IMR-90 (cell line): ENCODE results near the gene SH3BP4. TPM values are rescaled to one million over a fixed set of nuclear protein-coding genes. Genes with fewer than 3 reads are reported as not detected.

Experiments
- ATAC-seq: fragments of 200-7000 bp; cut with Tn5 transposase; 2 replicates; pipeline ENCODE4 v1.9.1; 2020; ENCODE audit warnings: low read depth, mild to moderate bottlenecking, moderate library complexity
- BruUV-seq: library from RNA; stranded (reverse); fragments of 400-500 nt; replicated peaks from 2 replicates; lab custom pipeline; 2021; lab: Mats Ljungman, UMichigan
- CTCF ChIA-PET: fragments of 300-600 bp; formaldehyde crosslinking; extraction: SDS; loops from one replicate; lab custom pipeline; 2021; ENCODE audit warnings: antibody characterized with exemption; lab: Yijun Ruan, JAX
- POLR2A ChIA-PET: fragments of 300-600 bp; sonication (Branson Sonifier 250); formaldehyde crosslinking; loops from one replicate; lab custom pipeline; 2022; ENCODE audit warnings: antibody characterized with exemption; ENCODE audit not compliant: unreplicated experiment; lab: Charles Lee
- DNase-seq: peaks from one replicate; pipeline ENCODE4 v3.0.0; 2013
- H2AFZ ChIP-seq: replicated peaks from 2 replicates; pipeline ENCODE3; 2013; ENCODE audit warnings: low read length, mild to moderate bottlenecking; ENCODE audit not compliant: poor library complexity
- H2AK5ac ChIP-seq: 2 replicates; pipeline ENCODE4 v1.6.1; 2013; ENCODE audit warnings: low read depth, low read length, inconsistent platforms
- H2AK9ac ChIP-seq: replicated peaks from 2 replicates; pipeline ENCODE3; 2013; ENCODE audit warnings: mild to moderate bottlenecking, low read depth, low read length, moderate library complexity; ENCODE audit not compliant: poor library complexity
- H2BK120ac ChIP-seq: 2 replicates; pipeline ENCODE4 v1.6.1; 2013; ENCODE audit warnings: low read depth, low read length, inconsistent platforms
- H2BK15ac ChIP-seq: 3 replicates; pipeline ENCODE4 v1.6.1; 2013; ENCODE audit warnings: low read depth, low read length, inconsistent platforms
- H2BK20ac ChIP-seq: 2 replicates; pipeline ENCODE4 v1.6.1; 2013; ENCODE audit warnings: low read depth, mild to moderate bottlenecking, inconsistent platforms, low read length, moderate library complexity
- H2BK5ac ChIP-seq: 2 replicates; pipeline ENCODE4 v1.6.1; 2013; ENCODE audit warnings: mild to moderate bottlenecking, low read depth, low read length, inconsistent platforms; ENCODE audit not compliant: poor library complexity, severe bottlenecking
- H3K14ac ChIP-seq: replicated peaks from 2 replicates; pipeline ENCODE4 v1.6.1; 2013; ENCODE audit warnings: low read depth, low read length, inconsistent platforms
- H3K18ac ChIP-seq: 2 replicates; pipeline ENCODE4 v1.6.1; 2013; ENCODE audit warnings: low read depth, low read length, control low read depth
- H3K23ac ChIP-seq: 2 replicates; pipeline ENCODE4 v1.6.1; 2013; ENCODE audit warnings: low read depth, low read length, inconsistent platforms
- H3K27ac ChIP-seq: 2 replicates; pipeline ENCODE4 v1.5.1; 2013; ENCODE audit warnings: mild to moderate bottlenecking, control low read depth, low read length; ENCODE audit not compliant: insufficient read depth
- H3K27me3 ChIP-seq: 2 replicates; pipeline ENCODE4 v1.6.1; 2013; ENCODE audit warnings: low read length; ENCODE audit not compliant: control insufficient read depth, insufficient read depth
- H3K36me3 ChIP-seq: 2 replicates; pipeline ENCODE4 v1.6.1; 2013; ENCODE audit warnings: low read length, mixed read lengths; ENCODE audit not compliant: control insufficient read depth, insufficient read depth
- H3K4ac ChIP-seq: 2 replicates; pipeline ENCODE4 v1.6.1; 2013; ENCODE audit warnings: low read depth, low read length, inconsistent platforms
- H3K4me1 ChIP-seq: 2 replicates; pipeline ENCODE4 v1.6.1; 2013; ENCODE audit warnings: low read length, mixed read lengths; ENCODE audit not compliant: control insufficient read depth, insufficient read depth
- H3K4me2 ChIP-seq: 2 replicates; pipeline ENCODE4 v1.6.1; 2013; ENCODE audit warnings: low read depth, mild to moderate bottlenecking, control low read depth, low read length, moderate library complexity
- H3K4me3 ChIP-seq: 2 replicates; pipeline ENCODE4 v1.5.1; 2013; ENCODE audit warnings: low read depth, mild to moderate bottlenecking, control low read depth, low read length, moderate library complexity; ENCODE audit not compliant: insufficient read depth
- H3K56ac ChIP-seq: 2 replicates; pipeline ENCODE4 v1.6.1; 2013; ENCODE audit warnings: low read length, inconsistent platforms; ENCODE audit not compliant: insufficient read depth; ENCODE audit errors: extremely low read depth
- H3K79me1 ChIP-seq, 2 experiments: 2 replicates each; pipeline ENCODE4 v1.6.1; 2013; ENCODE audit warnings: low read length in 2 of 2, inconsistent platforms in 1 of 2, low read depth in 1 of 2
- H3K9ac ChIP-seq: 2 replicates; pipeline ENCODE4 v1.6.1; 2013; ENCODE audit warnings: low read depth, low read length, control low read depth
- H3K9me1 ChIP-seq: 2 replicates; pipeline ENCODE4 v1.6.1; 2013; ENCODE audit warnings: low read length, inconsistent platforms; ENCODE audit not compliant: insufficient read depth
- H3K9me3 ChIP-seq: 2 replicates; pipeline ENCODE4 v1.6.1; 2013; ENCODE audit warnings: low read length; ENCODE audit not compliant: control insufficient read depth, insufficient read depth
- H4K20me1 ChIP-seq: 2 replicates; pipeline ENCODE4 v1.6.1; 2013; ENCODE audit warnings: low read length, inconsistent platforms; ENCODE audit not compliant: insufficient read depth
- H4K5ac ChIP-seq: 2 replicates; pipeline ENCODE4 v1.6.1; 2013; ENCODE audit warnings: mild to moderate bottlenecking, low read depth, low read length, control low read depth
- H4K8ac ChIP-seq, 2 experiments: 2 replicates each; pipeline ENCODE4 v1.6.1; 2013; ENCODE audit warnings: low read depth in 2 of 2, low read length in 2 of 2, control low read depth in 1 of 2, inconsistent platforms in 1 of 2
- H4K91ac ChIP-seq: 2 replicates; pipeline ENCODE4 v1.6.1; 2013; ENCODE audit warnings: low read depth, low read length, inconsistent platforms; ENCODE audit not compliant: insufficient read depth
- RAD21 ChIP-seq: IDR thresholded peaks from 2 replicates; pipeline ENCODE4 v1.6.1; 2012; ENCODE audit warnings: low read length, improper control_type of control experiment
- RFX5 ChIP-seq: IDR thresholded peaks from 2 replicates; pipeline ENCODE4 v1.8.0; 2012; ENCODE audit warnings: low read depth, mild to moderate bottlenecking, low read length, moderate library complexity
- WGBS, 2 experiments: methylation state at CpG; one replicate each; pipeline versions ENCODE4 v1.1.5 to v1.1.7; 2013; ENCODE audit warnings: missing lambda C conversion rate in 2 of 2; ENCODE audit not compliant: insufficient read length in 1 of 2; ENCODE audit errors: extremely low coverage in 2 of 2; 5-methylcytosine and 5-hydroxymethylcytosine counted together
- dilution Hi-C: fragments of 300-500 bp; cut with HindIII; formaldehyde crosslinking; loops from one replicate; pipeline ENCODE4 v1.14.3; 2018; ENCODE audit warnings: low sequenced_read_pairs; ENCODE audit not compliant: unreplicated experiment
- in situ Hi-C: fragments of 300-500 bp; cut with MboI; formaldehyde crosslinking; loops from 3 replicates; pipeline ENCODE4 v1.14.3; 2019; ENCODE audit warnings: low sequenced_read_pairs, inconsistent platforms, mixed read lengths
- intact Hi-C: fragments of 100-400 bp; cut with micrococcal nuclease; formaldehyde crosslinking; loops from 2 replicates; pipeline ENCODE4 v1.10.0; 2022
- polyA plus RNA-seq, 3 experiments: library from polyadenylated mRNA; depleted of rRNA; stranded (reverse); fragments of >200 nt; gene quantifications; 2 replicates each; pipeline ENCODE4 v1.2.3, GENCODE V29; 2012; ENCODE audit warnings: low replicate concordance in 1 of 3
- total RNA-seq: library from RNA; depleted of rRNA; stranded (reverse); fragments of >200 nt; gene quantifications from 2 replicates; pipeline ENCODE4 v1.2.3, GENCODE V29; 2012

The SH3BP4 gene
- total and polyA plus RNA-seq, 2 of the 4 experiments (the other 2 are of a cell fraction) = 104 to 122 TPM

GRCh38 chr2:234929002-234929401 is 22.8 kb upstream of the SH3BP4 start:
- Histone ChIP-seq H4K5ac (no peak overlapping the region), H3K9me3 (peaks cover 2% of the 10 kb centered on the region; the same call in 1 of the 2 replicates), H4K20me1 (no peaks in the 10 kb centered on the region), H3K9me1 (no peaks in the 10 kb centered on the region), H3K4me2 (no peak overlapping the region), H3K9ac (no peak overlapping the region), H2AK5ac (no peak overlapping the region), H3K56ac (no peak overlapping the region), H4K8ac (no peak overlapping the region), H3K4ac (no peak overlapping the region), H3K4me3 (no peak overlapping the region), H3K23ac (no peak overlapping the region), H3K36me3 (no peaks in the 10 kb centered on the region), H2AK9ac (no peak overlapping the region), H3K4me1 (peaks cover 6% of the 10 kb centered on the region; the same call in 1 of the 2 replicates), H3K27ac (no peak overlapping the region), H2AFZ (no peak overlapping the region), H2BK20ac (no peak overlapping the region), H2BK15ac (no peak overlapping the region), H2BK120ac (no peak overlapping the region), H3K27me3 (peaks cover 9% of the 10 kb centered on the region), H2BK5ac (no peak overlapping the region), H4K91ac (no peak overlapping the region), H3K18ac (no peak overlapping the region), H3K14ac (no peak overlapping the region), H3K79me1 (no peaks in the 10 kb centered on the region)
- in situ Hi-C loops (no loop called here), dilution Hi-C loops (no loop called here), intact Hi-C loops (no loop called here)
- DNase-seq = no peak
- 100% methylated on average over 2 of the region's 11 CpGs; no CpG with 5 or more reads in 1 of the 2 experiments for WGBS, 2 experiments
- CTCF ChIA-PET = no interaction called here
- POLR2A ChIA-PET = no interaction called here
- TF ChIP-seq RFX5 (no peak), RAD21 (no peak)
- no TSS peak for BruUV-seq
- no peak for ATAC-seq
